ENCODE measurements around the gene MINDY3. TPM values are rescaled to one million over a fixed set of nuclear protein-coding genes. Genes with fewer than 3 reads are reported as not detected.

Gene MINDY3
- total RNA-seq, 1 experiment from 2014 or later: 14.9 TPM

DNA sequence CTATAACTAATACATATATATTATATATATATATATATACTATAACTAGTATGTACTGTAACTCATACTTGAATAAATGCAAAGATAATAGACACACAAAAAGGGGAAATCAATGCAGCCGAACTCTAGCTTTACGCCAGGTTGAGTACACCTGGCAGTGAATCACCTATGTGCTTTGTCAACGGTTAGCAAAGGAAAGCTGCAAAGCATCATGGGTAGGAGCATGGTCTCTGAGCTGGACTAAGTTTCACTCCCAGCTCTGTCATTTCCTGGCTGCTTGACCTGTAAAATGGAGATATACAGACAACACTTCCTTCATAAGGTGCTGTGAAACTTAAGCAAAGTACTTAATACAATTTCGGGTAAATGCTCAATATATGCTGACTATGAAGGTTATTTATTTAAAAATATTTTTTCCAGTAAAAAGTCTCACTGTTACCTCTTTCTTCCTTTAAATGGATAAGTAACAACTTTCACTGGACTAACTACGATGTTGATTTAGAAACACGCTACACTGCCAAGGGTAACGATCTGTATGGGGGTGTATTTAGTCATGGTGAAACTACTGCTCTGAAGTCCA is 78.8 kb downstream of the MINDY3 start:
- H4K8ac ChIP-seq (replicated peaks; ENCODE audit: insufficient read length, low read depth, low read length): no peak overlapping the region
- H2AFZ ChIP-seq (ENCODE audit: low read length): no peak overlapping the region
- H3K56ac ChIP-seq (ENCODE audit: insufficient read length, low read depth, low read length): no peak overlapping the region
- H4K91ac ChIP-seq (ENCODE audit: insufficient read length, low read depth, low read length): no peak overlapping the region
- no peaks in the 10 kb centered on the region for H3K79me1 ChIP-seq (ENCODE audit: insufficient read depth, low read depth, low read length, poor library complexity, severe bottlenecking)
- no peak overlapping the region for H3K14ac ChIP-seq (ENCODE audit: insufficient read depth, low read length)
- no peak overlapping the region for H2BK15ac ChIP-seq (ENCODE audit: low read depth, low read length)
- H3K4me3 Mint-ChIP-seq: no peak overlapping the region
- no peak overlapping the region for H2BK120ac ChIP-seq (ENCODE audit: low read depth, low read length, poor library complexity, severe bottlenecking)
- no peak overlapping the region for H4K5ac ChIP-seq (ENCODE audit: insufficient read length, low read depth, low read length)
- H3K9me3 ChIP-seq (ENCODE audit: control insufficient read depth, low read depth, low read length): no peaks in the 10 kb centered on the region
- H3K36me3 Mint-ChIP-seq (ENCODE audit: insufficient read depth in 1 of 3, low read depth in 3 of 3): peaks cover 3 to 8% (median 4%) of the 10 kb centered on the region in 3 experiments; a peak in 6 of 7 replicates
- no peak overlapping the region for H3K27ac Mint-ChIP-seq
- H3K18ac ChIP-seq (ENCODE audit: insufficient read length, low read depth, low read length): no peak overlapping the region
- H3K4me1 ChIP-seq (ENCODE audit: insufficient read depth, low read length): no peaks in the 10 kb centered on the region
- no peak overlapping the region for H2BK12ac ChIP-seq (ENCODE audit: insufficient read length, low read depth, low read length)
- no peak overlapping the region for H3T11ph ChIP-seq (ENCODE audit: low read length)
- no peak overlapping the region for H3K27ac ChIP-seq (ENCODE audit: insufficient read length, low read depth, low read length)
- H3K23me2 ChIP-seq (ENCODE audit: insufficient read length, low read depth, low read length, poor library complexity, severe bottlenecking): no peaks in the 10 kb centered on the region
- no peak overlapping the region for H3K4ac ChIP-seq (ENCODE audit: low read depth, low read length)
- peaks cover 13 to 23% of the 10 kb centered on the region in 2 experiments for H3K4me1 Mint-ChIP-seq
- no peaks in the 10 kb centered on the region for H3K27me3 Mint-ChIP-seq (ENCODE audit: low read depth)
- H2AK5ac ChIP-seq (ENCODE audit: insufficient read length, low read length): no peak overlapping the region
- no peak overlapping the region for H3K4me2 ChIP-seq (ENCODE audit: insufficient read depth, insufficient read length, low read length)
- no peaks in the 10 kb centered on the region for H3K27me3 ChIP-seq (ENCODE audit: insufficient read depth, low read length)
- no peak for DNase-seq
- no peak overlapping the region for H3K23ac ChIP-seq (ENCODE audit: insufficient read length, low read depth, low read length)
- no peak overlapping the region for H2BK20ac ChIP-seq (ENCODE audit: low read depth, low read length, poor library complexity, severe bottlenecking)
- WGBS (ENCODE audit: extremely low coverage, insufficient read length, low lambda C conversion rate): no CpG with 5 or more reads among the region's 7 CpGs
- H2BK5ac ChIP-seq (ENCODE audit: insufficient read length, low read length): no peak overlapping the region
- no peak for TF ChIP-seq CTCF (conservative IDR thresholded peaks at IDR 0.05)
- no peaks in the 10 kb centered on the region; a peak in 1 of 5 replicates for H3K9me3 Mint-ChIP-seq
- H4K20me1 ChIP-seq (ENCODE audit: control insufficient read depth, insufficient read depth, insufficient read length): no peaks in the 10 kb centered on the region
- no peaks in the 10 kb centered on the region for H3K79me2 ChIP-seq (ENCODE audit: insufficient read depth, low read length)
- H3K9ac ChIP-seq (ENCODE audit: extremely low read depth, insufficient read length, low read length): no peak overlapping the region
